ENCODE data around the gene CACNA2D3. TPM values are rescaled to one million over a fixed set of nuclear protein-coding genes. Genes with fewer than 3 reads are reported as not detected.

CACNA2D3 gene
- polyA plus RNA-seq, 1 donor from 2014 or later, result 26.2 TPM

- Histone ChIP-seq H3K4me3 (ENCODE audit: low read length) (no peak overlapping the region), H3K9me2 (ENCODE audit: insufficient read depth, low read length) (no peaks in the 10 kb centered on the region), H3K27me3 (ENCODE audit: insufficient read depth, low read depth, low read length) (no peaks in the 10 kb centered on the region), H3F3A (ENCODE audit: insufficient read depth, low read length, poor library complexity, severe bottlenecking) (no peaks in the 10 kb centered on the region), H3K79me2 (replicated peaks; ENCODE audit: insufficient read depth, low read length) (no peaks in the 10 kb centered on the region), H2AFZ (ENCODE audit: low read depth, low read length) (no peak overlapping the region), H3K4me2 (ENCODE audit: low read length) (no peak overlapping the region), H3K36me3 (ENCODE audit: insufficient read depth, low read length) (no peaks in the 10 kb centered on the region), H3K27ac (ENCODE audit: low read length) (no peak overlapping the region), H4K20me1 (ENCODE audit: insufficient read depth) (no peaks in the 10 kb centered on the region), H3K9me3 (ENCODE audit: low read length) (no peaks in the 10 kb centered on the region), H3K9ac (ENCODE audit: low read length) (no peak overlapping the region)
- no peak for TF ChIP-seq CTCF (IDR thresholded peaks at IDR 0.05; ENCODE audit: poor library complexity, severe bottlenecking)
- TF ChIP-seq REST (IDR thresholded peaks at IDR 0.05; ENCODE audit: borderline replicate concordance), result no peak
- TF ChIP-seq SMC3 (conservative IDR thresholded peaks at IDR 0.05; ENCODE audit: poor library complexity), result no peak
- TF ChIP-seq MXI1 (conservative IDR thresholded peaks at IDR 0.05; ENCODE audit: poor library complexity, severe bottlenecking), result no peak
- no peak for TF ChIP-seq POLR2AphosphoS5 (IDR thresholded peaks at IDR 0.05)
- TF ChIP-seq EZH2 (IDR thresholded peaks at IDR 0.05; ENCODE audit: borderline replicate concordance, insufficient read depth, low read length, poor library complexity, severe bottlenecking), result no peak
- no peak for TF ChIP-seq EP300 (conservative IDR thresholded peaks at IDR 0.05; ENCODE audit: poor library complexity, severe bottlenecking)
- no peak for TF ChIP-seq RAD21 (conservative IDR thresholded peaks at IDR 0.05)
- no peak for TF ChIP-seq TAF1 (IDR thresholded peaks at IDR 0.05; ENCODE audit: low read depth)
Observed at GRCh38 chr3:55002416-55002930, 880.1 kb downstream of the CACNA2D3 start.

- Histone ChIP-seq H3K79me2 (replicated peaks; ENCODE audit: insufficient read depth, low read length) (no peaks in the 10 kb centered on the region), H3K36me3 (ENCODE audit: insufficient read depth, low read length) (no peaks in the 10 kb centered on the region), H3K4me2 (ENCODE audit: low read length) (no peak overlapping the region), H3K27me3 (ENCODE audit: insufficient read depth, low read depth, low read length) (no peaks in the 10 kb centered on the region), H3K9ac (ENCODE audit: low read length) (no peak overlapping the region), H3F3A (ENCODE audit: insufficient read depth, low read length, poor library complexity, severe bottlenecking) (no peaks in the 10 kb centered on the region), H4K20me1 (ENCODE audit: insufficient read depth) (no peaks in the 10 kb centered on the region), H3K27ac (ENCODE audit: low read length) (no peak overlapping the region), H3K9me3 (ENCODE audit: low read length) (no peaks in the 10 kb centered on the region), H3K4me3 (ENCODE audit: low read length) (no peak overlapping the region), H2AFZ (ENCODE audit: low read depth, low read length) (no peak overlapping the region), H3K9me2 (ENCODE audit: insufficient read depth, low read length) (no peaks in the 10 kb centered on the region)
- TF ChIP-seq REST (IDR thresholded peaks at IDR 0.05; ENCODE audit: borderline replicate concordance), result no peak
- no peak for TF ChIP-seq POLR2AphosphoS5 (IDR thresholded peaks at IDR 0.05)
- no peak for TF ChIP-seq RAD21 (conservative IDR thresholded peaks at IDR 0.05)
- no peak for TF ChIP-seq EP300 (conservative IDR thresholded peaks at IDR 0.05; ENCODE audit: poor library complexity, severe bottlenecking)
- no peak for TF ChIP-seq EZH2 (IDR thresholded peaks at IDR 0.05; ENCODE audit: borderline replicate concordance, insufficient read depth, low read length, poor library complexity, severe bottlenecking)
- TF ChIP-seq MXI1 (conservative IDR thresholded peaks at IDR 0.05; ENCODE audit: poor library complexity, severe bottlenecking), result no peak
- no peak for TF ChIP-seq TAF1 (IDR thresholded peaks at IDR 0.05; ENCODE audit: low read depth)
- TF ChIP-seq SMC3 (conservative IDR thresholded peaks at IDR 0.05; ENCODE audit: poor library complexity), result no peak
- TF ChIP-seq CTCF (IDR thresholded peaks at IDR 0.05; ENCODE audit: poor library complexity, severe bottlenecking), result no peak
Observed at GRCh38 chr3:55006244-55006676, 883.9 kb downstream of the CACNA2D3 start.

All from neural cell (in vitro differentiated cells).